DOHH2 (cell line): ENCODE data around the gene SF3B2.

Experiments used
- CTCF ChIP-seq: fragments of 200-600 bp; sonication (generic); IDR thresholded peaks from one replicate; pipeline ENCODE4 v1.5.1; 2014; ENCODE audit warnings: antibody characterized with exemption, mild to moderate bottlenecking, low read depth, low read length; ENCODE audit not compliant: poor library complexity, severe bottlenecking
- EZH2phosphoT487 ChIP-seq: fragments of 200-600 bp; sonication (generic); IDR thresholded peaks from 2 replicates; pipeline ENCODE4 v1.6.1; 2017; ENCODE audit warnings: borderline replicate concordance, mild to moderate bottlenecking, antibody characterized with exemption, low read length, moderate library complexity, mixed read lengths

GRCh38 chr11:66109294-66109693 lies 57.1 kb downstream of the SF3B2 start:
- TF ChIP-seq CTCF, result no peak
- no peak for TF ChIP-seq EZH2phosphoT487
